Measurements from ENCODE around the gene YIPF4.

- no peak for TF ChIP-seq CTCF (optimal IDR thresholded peaks at IDR 0.05 in 1 of 3, IDR thresholded peaks at IDR 0.05 in 1 of 3, conservative IDR thresholded peaks at IDR 0.05 in 1 of 3; ENCODE audit: extremely low read depth in 1 of 3, insufficient read depth in 2 of 3, low read length in 3 of 3)
- no peak for TF ChIP-seq EZH2 (IDR thresholded peaks at IDR 0.05; ENCODE audit: low read length)
Measured at GRCh38 chr2:32274289-32274688, 3.4 kb upstream of the YIPF4 start.

Measured in keratinocyte (primary cell).